GM12878 (cell line): ENCODE results near the gene EPGN. TPM values are rescaled to one million over a fixed set of nuclear protein-coding genes. Genes with fewer than 3 reads are reported as not detected.
A peak's percentile ranks its signal among the peaks of the same experiment; 100 is the strongest.

Experiments
- ATAC-seq: fragments of 200-7000 bp; cut with Tn5 transposase; 3 replicates; pipeline ENCODE4 v1.9.1; 2020; ENCODE audit warnings: mild to moderate bottlenecking, moderate library complexity
- BruUV-seq: library from RNA; stranded (reverse); fragments of 400-500 nt; replicated peaks from 2 replicates; lab custom pipeline; 2021; lab: Mats Ljungman, UMichigan
- CTCF ChIA-PET: fragments of 300-600 bp; sonication (Branson Sonifier 250); formaldehyde crosslinking; extraction: SDS; loops from one replicate; lab custom pipeline; 2021; ENCODE audit warnings: inconsistent platforms; lab: Yijun Ruan, JAX
- POLR2A ChIA-PET: fragments of 350-600 bp; formaldehyde crosslinking; extraction: SDS; loops from one replicate; lab custom pipeline; 2021; ENCODE audit warnings: inconsistent platforms; lab: Charles Lee
- RAD21 ChIA-PET: fragments of 300-600 bp; sonication (Branson Sonifier 250); formaldehyde crosslinking; loops from one replicate; lab custom pipeline; 2023; ENCODE audit warnings: antibody characterized with exemption; ENCODE audit not compliant: unreplicated experiment; lab: Charles Lee
- SMC1A ChIA-PET: fragments of 300-600 bp; sonication (Branson Sonifier 250); formaldehyde crosslinking; loops from one replicate; lab custom pipeline; 2023; ENCODE audit not compliant: unreplicated experiment, uncharacterized antibody; lab: Charles Lee
- DNase-seq: peaks from one replicate; pipeline ENCODE4 v3.0.0-alpha.2; 2011; ENCODE audit warnings: low read depth, low spot score
- FAIRE-seq: peaks from 3 replicates; lab custom pipeline; 2011; peaks lifted over from hg19 to GRCh38; lab: Jason Lieb, UNC
- H2AFZ ChIP-seq: 2 replicates; pipeline ENCODE4 v1.6.0; 2011; ENCODE audit warnings: low read depth, low read length, control low read depth; ENCODE audit not compliant: control insufficient read depth
- H3K27ac ChIP-seq: 2 replicates; pipeline ENCODE4 v1.5.1; 2011; ENCODE audit warnings: control low read depth; ENCODE audit not compliant: control insufficient read depth, insufficient read depth
- H3K27me3 ChIP-seq, 2 experiments: replicated peaks in 1 of 2; 2 replicates each; pipeline versions ENCODE4 v1.6.0 to v1.6.1; 2011; ENCODE audit warnings: low read length in 1 of 2; ENCODE audit not compliant: control insufficient read depth in 2 of 2, insufficient read depth in 2 of 2
- H3K36me3 ChIP-seq, 2 experiments: 2 replicates each; pipeline ENCODE4 v1.5.1; 2011; ENCODE audit warnings: low read length in 1 of 2; ENCODE audit not compliant: control insufficient read depth in 2 of 2, insufficient read depth in 2 of 2
- H3K4me1 ChIP-seq: 2 replicates; pipeline ENCODE4 v1.6.1; 2011; ENCODE audit warnings: mild to moderate bottlenecking, low read length, moderate library complexity, mixed read lengths; ENCODE audit not compliant: control insufficient read depth, insufficient read depth
- H3K4me2 ChIP-seq: 2 replicates; pipeline ENCODE4 v1.6.0; 2011; ENCODE audit warnings: control low read depth; ENCODE audit not compliant: control insufficient read depth, insufficient read depth
- H3K4me3 ChIP-seq: fragments of 200-600 bp; sonication (generic); 2 replicates; pipeline ENCODE4 v1.5.1; 2016
- H3K79me2 ChIP-seq: 2 replicates; pipeline ENCODE4 v1.6.0; 2011; ENCODE audit warnings: low read length; ENCODE audit not compliant: control insufficient read depth, insufficient read depth
- H3K9ac ChIP-seq: 2 replicates; pipeline ENCODE4 v1.8.0; 2011; ENCODE audit warnings: low read length, control low read depth, mixed read lengths; ENCODE audit not compliant: control insufficient read depth, insufficient read depth
- H3K9me3 ChIP-seq: replicated peaks from 3 replicates; pipeline ENCODE4 v1.5.1; 2011; ENCODE audit warnings: mild to moderate bottlenecking, low read length; ENCODE audit not compliant: control insufficient read depth, insufficient read depth
- H4K20me1 ChIP-seq: 2 replicates; pipeline ENCODE4 v1.6.0; 2011; ENCODE audit not compliant: control insufficient read depth, insufficient read depth
- BRCA1 ChIP-seq: IDR thresholded peaks from 2 replicates; pipeline ENCODE4 v1.6.1; 2011; ENCODE audit warnings: low read depth, low read length, improper control_type of control experiment
- FOXK2 ChIP-seq: fragments of 450-650 bp; IDR thresholded peaks from 2 replicates; pipeline ENCODE4 v1.6.1; 2017; ENCODE audit warnings: mild to moderate bottlenecking, moderate library complexity
- MEF2B ChIP-seq: fragments of 450-650 bp; IDR thresholded peaks from 2 replicates; pipeline ENCODE4 v1.6.1; 2018; ENCODE audit warnings: mild to moderate bottlenecking, moderate library complexity; ENCODE audit not compliant: partially characterized antibody, poor library complexity, severe bottlenecking
- NFXL1 ChIP-seq: fragments of 450-650 bp; IDR thresholded peaks from 2 replicates; pipeline ENCODE4 v1.6.1; 2017; ENCODE audit warnings: antibody characterized with exemption, mild to moderate bottlenecking, borderline replicate concordance
- RAD21 ChIP-seq: IDR thresholded peaks from 2 replicates; pipeline ENCODE4 v1.6.1; 2011; ENCODE audit warnings: mild to moderate bottlenecking, low read depth, low read length, moderate library complexity; ENCODE audit not compliant: insufficient read depth
- SMC3 ChIP-seq: IDR thresholded peaks from 2 replicates; pipeline ENCODE4 v1.6.1; 2011; ENCODE audit warnings: low read length, improper control_type of control experiment, borderline replicate concordance
- WGBS: methylation state at CpG from one replicate; pipeline ENCODE4 v1.1.6; 2016; ENCODE audit warnings: low lambda C conversion rate; ENCODE audit not compliant: insufficient replicate concordance, insufficient coverage; ENCODE audit errors: missing lambda C conversion rate; 5-methylcytosine and 5-hydroxymethylcytosine counted together
- in situ Hi-C: fragments of 300-500 bp; cut with MboI; formaldehyde crosslinking; loops from 9 replicates; pipeline ENCODE4 v1.14.3; 2018; ENCODE audit warnings: mixed read lengths
- intact Hi-C: fragments of 100-400 bp; cut with micrococcal nuclease; formaldehyde crosslinking; loops from one replicate; pipeline ENCODE4 v1.14.2; 2022; ENCODE audit not compliant: unreplicated experiment
- polyA plus RNA-seq, 11 experiments: library from polyadenylated mRNA; depleted of rRNA in 4 of 11; unstranded in 6 of 11; stranded (reverse) in 5 of 11; fragments of >200 nt; fragmentation: Nextera tagmentation in 4 of 11; fragmentation: Illumina TruSeq in 1 of 11; extraction: Ambion mirVana in 4 of 11; extraction: Trizol in 1 of 11; gene quantifications; 1 replicate in 1 of 11; 2 replicates in 10 of 11; pipeline versions ENCODE4 v1.2.1 to v1.2.3, GENCODE V29; 2011 to 2016; ENCODE audit warnings: inconsistent platforms in 2 of 11, missing spikeins in 2 of 11, low read depth in 1 of 11
- total RNA-seq, 4 experiments: library from RNA; depleted of rRNA in 3 of 4; stranded (reverse); fragments of >200 nt in 3 of 4; fragmentation: Illumina TruSeq in 1 of 4; extraction: Trizol in 1 of 4; gene quantifications; 2 replicates each; pipeline versions ENCODE4 v1.2.1 to v1.2.3, GENCODE V29; 2013 to 2021
- TF ChIP-seq, protein P1 (sequence below): fragments of 450-650 bp; formaldehyde crosslinking; IDR thresholded peaks from 2 replicates; pipeline ENCODE4 v1.4.0; 2020; ENCODE audit warnings: mild to moderate bottlenecking, moderate library complexity
- TF ChIP-seq, protein P2 (sequence below): fragments of 450-650 bp; IDR thresholded peaks from 2 replicates; pipeline ENCODE4 v1.6.1; 2017; ENCODE audit warnings: mild to moderate bottlenecking, moderate library complexity
- TF ChIP-seq, protein P3 (sequence below), 3 experiments: IDR thresholded peaks in 2 of 3; conservative IDR thresholded peaks in 1 of 3; 2 replicates each; pipeline ENCODE4 v1.5.1; 2011; ENCODE audit warnings: low read depth in 3 of 3, low read length in 3 of 3, mild to moderate bottlenecking in 3 of 3, control low read depth in 2 of 3, moderate library complexity in 2 of 3, inconsistent platforms in 1 of 3, mixed read lengths in 1 of 3; ENCODE audit not compliant: control insufficient read depth in 2 of 3, insufficient read depth in 1 of 3; ENCODE audit errors: extremely low read depth in 1 of 3

EPGN gene
- total and polyA plus RNA-seq, 10 of the 15 experiments (the other 5 are each of a cell fraction or from before 2014, with no cell fraction given): 0.06 to 0.54 (median 0.28) TPM; not detected in 6

DNA sequence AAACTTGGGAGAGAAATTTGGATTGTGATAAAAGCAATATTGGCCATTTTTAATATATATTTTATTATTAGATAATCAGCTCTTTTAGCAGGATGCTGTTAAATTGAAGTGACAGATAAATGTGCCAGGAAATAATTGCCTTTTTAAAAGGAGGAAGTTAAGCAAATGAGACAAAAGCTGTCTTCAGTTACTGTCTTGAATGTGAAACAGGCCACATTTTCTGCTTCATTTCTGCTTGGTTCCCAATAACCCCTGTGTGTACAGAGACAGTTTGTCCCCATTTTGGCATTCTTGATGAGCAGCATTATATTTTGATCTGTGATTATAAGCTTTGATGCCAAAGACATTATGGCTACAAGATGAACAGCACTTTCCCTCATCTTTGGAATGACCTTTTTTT, 953 bp downstream of the EPGN start (continued):
- TF ChIP-seq, protein P1, sequence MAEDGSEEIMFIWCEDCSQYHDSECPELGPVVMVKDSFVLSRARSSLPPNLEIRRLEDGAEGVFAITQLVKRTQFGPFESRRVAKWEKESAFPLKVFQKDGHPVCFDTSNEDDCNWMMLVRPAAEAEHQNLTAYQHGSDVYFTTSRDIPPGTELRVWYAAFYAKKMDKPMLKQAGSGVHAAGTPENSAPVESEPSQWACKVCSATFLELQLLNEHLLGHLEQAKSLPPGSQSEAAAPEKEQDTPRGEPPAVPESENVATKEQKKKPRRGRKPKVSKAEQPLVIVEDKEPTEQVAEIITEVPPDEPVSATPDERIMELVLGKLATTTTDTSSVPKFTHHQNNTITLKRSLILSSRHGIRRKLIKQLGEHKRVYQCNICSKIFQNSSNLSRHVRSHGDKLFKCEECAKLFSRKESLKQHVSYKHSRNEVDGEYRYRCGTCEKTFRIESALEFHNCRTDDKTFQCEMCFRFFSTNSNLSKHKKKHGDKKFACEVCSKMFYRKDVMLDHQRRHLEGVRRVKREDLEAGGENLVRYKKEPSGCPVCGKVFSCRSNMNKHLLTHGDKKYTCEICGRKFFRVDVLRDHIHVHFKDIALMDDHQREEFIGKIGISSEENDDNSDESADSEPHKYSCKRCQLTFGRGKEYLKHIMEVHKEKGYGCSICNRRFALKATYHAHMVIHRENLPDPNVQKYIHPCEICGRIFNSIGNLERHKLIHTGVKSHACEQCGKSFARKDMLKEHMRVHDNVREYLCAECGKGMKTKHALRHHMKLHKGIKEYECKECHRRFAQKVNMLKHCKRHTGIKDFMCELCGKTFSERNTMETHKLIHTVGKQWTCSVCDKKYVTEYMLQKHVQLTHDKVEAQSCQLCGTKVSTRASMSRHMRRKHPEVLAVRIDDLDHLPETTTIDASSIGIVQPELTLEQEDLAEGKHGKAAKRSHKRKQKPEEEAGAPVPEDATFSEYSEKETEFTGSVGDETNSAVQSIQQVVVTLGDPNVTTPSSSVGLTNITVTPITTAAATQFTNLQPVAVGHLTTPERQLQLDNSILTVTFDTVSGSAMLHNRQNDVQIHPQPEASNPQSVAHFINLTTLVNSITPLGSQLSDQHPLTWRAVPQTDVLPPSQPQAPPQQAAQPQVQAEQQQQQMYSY (CRISPR knock-in tag): no peak

DNA sequence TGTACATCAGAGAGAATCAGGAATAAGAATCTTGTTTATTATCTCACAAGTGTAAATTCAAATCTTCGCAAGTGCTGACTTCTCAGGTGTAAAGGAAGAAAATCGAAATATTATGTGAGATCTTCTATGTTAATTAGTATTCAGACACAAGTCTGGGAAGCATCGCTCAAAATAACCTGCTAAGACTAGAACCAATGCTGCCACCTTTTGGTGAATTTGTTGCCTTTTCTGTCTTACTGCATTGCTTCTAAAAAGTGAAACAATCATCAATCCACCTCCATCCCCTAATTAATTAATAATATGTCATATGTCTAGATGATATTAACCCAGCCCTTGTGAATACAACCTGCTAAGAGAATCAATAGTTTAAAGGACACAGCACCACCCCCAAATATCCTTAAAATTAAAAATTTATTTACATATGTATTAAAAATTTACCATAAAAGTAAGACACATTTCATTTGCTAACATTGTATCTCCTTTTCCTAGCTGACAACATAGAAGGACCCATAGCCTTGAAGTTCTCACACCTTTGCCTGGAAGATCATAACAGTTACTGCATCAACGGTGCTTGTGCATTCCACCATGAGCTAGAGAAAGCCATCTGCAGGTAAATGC, 3.5 kb downstream of the EPGN start:
- no peak overlapping the region for H2AFZ ChIP-seq
- no peak overlapping the region for H3K9ac ChIP-seq
- TF ChIP-seq MEF2B (no peak), NFXL1 (no peak), FOXK2 (no peak), BRCA1 (no peak), SMC3 (peak; percentile 76; the same call in 1 of the 2 replicates), RAD21 (peak; percentile 84)
- TF ChIP-seq, protein P2, sequence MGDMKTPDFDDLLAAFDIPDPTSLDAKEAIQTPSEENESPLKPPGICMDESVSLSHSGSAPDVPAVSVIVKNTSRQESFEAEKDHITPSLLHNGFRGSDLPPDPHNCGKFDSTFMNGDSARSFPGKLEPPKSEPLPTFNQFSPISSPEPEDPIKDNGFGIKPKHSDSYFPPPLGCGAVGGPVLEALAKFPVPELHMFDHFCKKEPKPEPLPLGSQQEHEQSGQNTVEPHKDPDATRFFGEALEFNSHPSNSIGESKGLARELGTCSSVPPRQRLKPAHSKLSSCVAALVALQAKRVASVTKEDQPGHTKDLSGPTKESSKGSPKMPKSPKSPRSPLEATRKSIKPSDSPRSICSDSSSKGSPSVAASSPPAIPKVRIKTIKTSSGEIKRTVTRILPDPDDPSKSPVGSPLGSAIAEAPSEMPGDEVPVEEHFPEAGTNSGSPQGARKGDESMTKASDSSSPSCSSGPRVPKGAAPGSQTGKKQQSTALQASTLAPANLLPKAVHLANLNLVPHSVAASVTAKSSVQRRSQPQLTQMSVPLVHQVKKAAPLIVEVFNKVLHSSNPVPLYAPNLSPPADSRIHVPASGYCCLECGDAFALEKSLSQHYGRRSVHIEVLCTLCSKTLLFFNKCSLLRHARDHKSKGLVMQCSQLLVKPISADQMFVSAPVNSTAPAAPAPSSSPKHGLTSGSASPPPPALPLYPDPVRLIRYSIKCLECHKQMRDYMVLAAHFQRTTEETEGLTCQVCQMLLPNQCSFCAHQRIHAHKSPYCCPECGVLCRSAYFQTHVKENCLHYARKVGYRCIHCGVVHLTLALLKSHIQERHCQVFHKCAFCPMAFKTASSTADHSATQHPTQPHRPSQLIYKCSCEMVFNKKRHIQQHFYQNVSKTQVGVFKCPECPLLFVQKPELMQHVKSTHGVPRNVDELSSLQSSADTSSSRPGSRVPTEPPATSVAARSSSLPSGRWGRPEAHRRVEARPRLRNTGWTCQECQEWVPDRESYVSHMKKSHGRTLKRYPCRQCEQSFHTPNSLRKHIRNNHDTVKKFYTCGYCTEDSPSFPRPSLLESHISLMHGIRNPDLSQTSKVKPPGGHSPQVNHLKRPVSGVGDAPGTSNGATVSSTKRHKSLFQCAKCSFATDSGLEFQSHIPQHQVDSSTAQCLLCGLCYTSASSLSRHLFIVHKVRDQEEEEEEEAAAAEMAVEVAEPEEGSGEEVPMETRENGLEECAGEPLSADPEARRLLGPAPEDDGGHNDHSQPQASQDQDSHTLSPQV: 0 out of 2 replicates have a peak, but pooled peaks have one; percentile 12
- TF ChIP-seq, protein P3, sequence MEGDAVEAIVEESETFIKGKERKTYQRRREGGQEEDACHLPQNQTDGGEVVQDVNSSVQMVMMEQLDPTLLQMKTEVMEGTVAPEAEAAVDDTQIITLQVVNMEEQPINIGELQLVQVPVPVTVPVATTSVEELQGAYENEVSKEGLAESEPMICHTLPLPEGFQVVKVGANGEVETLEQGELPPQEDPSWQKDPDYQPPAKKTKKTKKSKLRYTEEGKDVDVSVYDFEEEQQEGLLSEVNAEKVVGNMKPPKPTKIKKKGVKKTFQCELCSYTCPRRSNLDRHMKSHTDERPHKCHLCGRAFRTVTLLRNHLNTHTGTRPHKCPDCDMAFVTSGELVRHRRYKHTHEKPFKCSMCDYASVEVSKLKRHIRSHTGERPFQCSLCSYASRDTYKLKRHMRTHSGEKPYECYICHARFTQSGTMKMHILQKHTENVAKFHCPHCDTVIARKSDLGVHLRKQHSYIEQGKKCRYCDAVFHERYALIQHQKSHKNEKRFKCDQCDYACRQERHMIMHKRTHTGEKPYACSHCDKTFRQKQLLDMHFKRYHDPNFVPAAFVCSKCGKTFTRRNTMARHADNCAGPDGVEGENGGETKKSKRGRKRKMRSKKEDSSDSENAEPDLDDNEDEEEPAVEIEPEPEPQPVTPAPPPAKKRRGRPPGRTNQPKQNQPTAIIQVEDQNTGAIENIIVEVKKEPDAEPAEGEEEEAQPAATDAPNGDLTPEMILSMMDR (IDR thresholded peaks at IDR 0.05 in 2 of 3, conservative IDR thresholded peaks at IDR 0.05 in 1 of 3; ENCODE audit: control insufficient read depth in 2 of 3, extremely low read depth in 1 of 3, insufficient read depth in 1 of 3, low read depth in 3 of 3, low read length in 3 of 3): peak; percentile 39 to 76 (median 68); a peak in 5 of 6 replicates
- no peak overlapping the region for H3K4me2 ChIP-seq
- in situ Hi-C loops: loop anchor here (5.0 kb wide), 1 partner anchor 120 kb away; no protein-coding TSS in a partner anchor
- DNase-seq (peak; percentile 13), FAIRE-seq (peak; percentile 65), ATAC-seq (peak; percentile 77)
- H3K4me3 ChIP-seq: no peak overlapping the region
- intact Hi-C loops: loop anchor here (1.0 kb wide), 2 partner anchors 84 to 123 kb away; no protein-coding TSS in a partner anchor
- no peaks in the 10 kb centered on the region for H3K9me3 ChIP-seq
- RAD21 ChIA-PET: interaction anchor here (1.0 to 2.0 kb wide), 5 partner anchors 82 to 123 kb away, joined by 3 to 7 read pairs (median 6); no protein-coding TSS in a partner anchor
- H3K27ac ChIP-seq: no peak overlapping the region
- H3K27me3 ChIP-seq: no peaks in the 10 kb centered on the region
- CTCF ChIA-PET: interaction anchor here (0.8 to 7.1 kb wide), 8 partner anchors 81 to 131 kb away, joined by 3 to 55 read pairs (median 4); no protein-coding TSS in a partner anchor
- no peaks in the 10 kb centered on the region for H3K79me2 ChIP-seq
- POLR2A ChIA-PET: no interaction called here
- no peaks in the 10 kb centered on the region for H3K36me3 ChIP-seq
- no TSS peak for BruUV-seq
- H3K4me1 ChIP-seq: peaks cover 9% of the 10 kb centered on the region
- H4K20me1 ChIP-seq: no peaks in the 10 kb centered on the region
- SMC1A ChIA-PET: interaction anchor here (0.9 to 2.1 kb wide), 7 partner anchors 8 to 135 kb away, joined by 3 to 20 read pairs (median 4); no protein-coding TSS in a partner anchor
- 18% methylated on average over 4 of the region's 4 CpGs for WGBS
